ENCODE data around the gene NOL9.

The NOL9 gene

DNA sequence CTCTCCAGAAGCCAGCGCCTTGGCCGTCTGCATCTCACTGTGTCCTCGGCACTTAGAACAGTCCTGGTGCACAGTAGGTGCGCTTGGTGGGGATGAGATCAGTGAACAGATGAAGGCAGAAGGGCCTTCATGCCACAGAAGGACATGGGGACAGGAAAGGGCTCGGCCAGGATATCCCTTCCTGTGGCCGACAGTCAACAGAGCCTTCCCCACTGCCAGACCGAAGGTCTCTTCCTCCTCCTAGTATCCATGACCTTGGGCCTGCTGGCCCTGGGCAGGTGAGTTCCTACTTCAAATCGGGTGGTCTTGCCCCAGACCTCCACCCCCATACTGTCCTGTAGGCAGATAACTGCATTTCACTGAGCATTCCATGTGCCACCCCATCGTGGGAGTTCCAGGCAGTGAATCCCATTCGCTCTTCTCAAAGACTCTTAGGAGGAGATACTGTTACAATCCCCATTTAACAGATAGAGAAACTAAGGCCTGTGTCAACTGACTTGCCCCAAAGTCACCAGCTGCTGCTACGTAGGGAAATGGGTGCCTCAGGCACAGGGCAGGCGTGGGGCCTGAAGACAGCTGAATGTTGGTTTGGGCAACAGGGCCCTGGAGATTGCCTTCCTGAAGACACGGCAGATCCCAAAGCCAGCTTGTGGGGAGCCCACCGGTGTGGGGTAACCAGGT lies 66.4 kb downstream of the NOL9 start:
- DNase-seq: no peak

DNA sequence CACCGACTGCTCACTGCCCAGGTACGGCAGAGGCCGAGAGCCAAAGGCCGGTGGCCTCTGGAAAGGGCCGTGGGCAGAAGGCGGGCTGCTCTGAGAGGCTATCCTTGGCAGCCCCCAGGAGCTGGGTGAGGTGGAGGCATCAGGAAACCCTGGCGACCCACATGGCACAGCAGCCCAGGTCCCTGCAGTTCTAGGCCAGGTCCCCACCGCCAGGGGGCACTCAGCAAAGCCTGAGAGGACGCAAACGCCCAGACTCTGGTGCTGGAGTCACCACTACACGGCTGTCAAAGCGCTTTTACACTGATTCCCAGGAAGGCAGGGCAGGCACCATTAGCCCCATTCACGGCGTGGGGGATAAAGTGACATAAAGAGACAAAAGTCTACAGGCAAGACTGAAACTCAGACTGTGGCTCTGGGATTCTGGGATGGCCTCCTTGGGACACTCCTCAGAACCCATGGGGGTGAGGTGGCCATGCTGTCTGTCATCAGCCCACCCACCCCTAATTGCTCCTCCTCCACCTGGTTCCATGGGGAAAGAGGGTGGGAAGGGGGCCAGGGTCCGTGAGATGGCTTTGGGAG lies 67.8 kb downstream of the NOL9 start:
- peak; percentile 84 to 96 (median 94) for DNase-seq

GRCh38 chr1:6485168-6486101 lies 68.9 kb downstream of the NOL9 start:
- no peak for DNase-seq

DNA sequence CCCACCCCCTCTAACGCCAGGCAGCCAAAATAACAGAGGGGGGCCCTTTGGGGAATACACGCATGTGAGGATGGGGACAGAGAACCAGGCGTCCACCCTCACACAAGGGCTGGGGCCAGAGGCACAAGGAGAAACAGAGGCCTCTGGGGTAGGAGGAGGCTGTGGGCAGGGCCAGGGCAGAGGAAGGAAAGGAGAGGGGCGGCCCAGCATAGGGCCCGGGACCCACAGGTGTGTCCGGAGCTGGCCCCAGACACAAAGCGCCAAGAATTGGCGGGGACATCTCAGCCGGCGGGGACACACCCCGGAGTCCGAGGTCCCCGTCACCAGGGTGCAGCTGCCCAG lies 69.5 kb downstream of the NOL9 start:
- DNase-seq: no peak

DNA sequence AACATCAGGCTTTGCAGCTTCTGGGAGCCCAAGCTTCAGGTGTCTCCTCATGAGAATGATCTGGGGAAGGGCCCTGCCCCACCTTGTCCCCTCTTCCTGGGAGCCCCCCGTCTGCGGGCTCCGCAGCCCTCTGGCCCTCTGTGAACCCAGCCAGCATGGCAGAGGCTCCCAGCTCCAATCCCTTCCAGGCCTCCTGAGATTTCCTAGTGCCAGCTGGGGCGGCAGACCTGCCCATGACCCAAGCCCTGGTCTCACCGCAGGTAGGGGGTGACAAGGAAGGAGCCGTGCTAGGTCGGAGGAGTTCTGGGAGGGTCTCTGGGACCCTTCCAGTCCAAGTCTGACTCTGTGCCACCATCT lies 70.6 kb downstream of the NOL9 start:
- no peak for DNase-seq

GRCh38 chr1:6483017-6483760 lies 71.1 kb downstream of the NOL9 start:
- DNase-seq: no peak

GRCh38 chr1:6481820-6482219 lies 72.5 kb downstream of the NOL9 start:
- no peak for DNase-seq

GRCh38 chr1:6477039-6477820 lies 77.1 kb downstream of the NOL9 start:
- no peak for DNase-seq

GRCh38 chr1:6476483-6476882 lies 77.8 kb downstream of the NOL9 start:
- DNase-seq: no peak

- DNase-seq: peak; percentile 56 to 80 (median 72)
These were observed 78.8 kb downstream of the NOL9 start for GRCh38 chr1:6475381-6476133.

DNA sequence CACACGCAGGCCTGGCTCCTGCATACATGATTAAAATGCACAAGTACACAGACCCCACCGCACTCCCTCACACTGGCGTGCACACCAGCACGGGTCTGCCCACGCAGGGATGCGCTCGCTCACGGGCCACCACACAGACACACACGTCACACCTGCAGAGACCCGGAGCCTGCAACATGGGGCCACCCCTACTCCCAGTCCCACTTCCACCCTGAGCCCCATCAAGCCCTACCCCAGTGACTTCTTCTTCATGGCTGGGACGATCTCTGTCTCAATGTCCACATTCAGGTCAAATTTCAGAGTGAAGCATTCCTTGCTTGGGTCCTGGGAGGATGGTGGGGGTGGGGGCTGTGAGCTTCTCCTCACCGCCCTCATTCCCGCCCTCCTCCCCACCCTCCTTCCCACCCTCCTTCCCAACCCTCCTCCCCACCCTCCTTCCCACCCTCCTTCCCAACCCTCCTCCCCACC lies 79.5 kb downstream of the NOL9 start:
- no peak for DNase-seq

DNA sequence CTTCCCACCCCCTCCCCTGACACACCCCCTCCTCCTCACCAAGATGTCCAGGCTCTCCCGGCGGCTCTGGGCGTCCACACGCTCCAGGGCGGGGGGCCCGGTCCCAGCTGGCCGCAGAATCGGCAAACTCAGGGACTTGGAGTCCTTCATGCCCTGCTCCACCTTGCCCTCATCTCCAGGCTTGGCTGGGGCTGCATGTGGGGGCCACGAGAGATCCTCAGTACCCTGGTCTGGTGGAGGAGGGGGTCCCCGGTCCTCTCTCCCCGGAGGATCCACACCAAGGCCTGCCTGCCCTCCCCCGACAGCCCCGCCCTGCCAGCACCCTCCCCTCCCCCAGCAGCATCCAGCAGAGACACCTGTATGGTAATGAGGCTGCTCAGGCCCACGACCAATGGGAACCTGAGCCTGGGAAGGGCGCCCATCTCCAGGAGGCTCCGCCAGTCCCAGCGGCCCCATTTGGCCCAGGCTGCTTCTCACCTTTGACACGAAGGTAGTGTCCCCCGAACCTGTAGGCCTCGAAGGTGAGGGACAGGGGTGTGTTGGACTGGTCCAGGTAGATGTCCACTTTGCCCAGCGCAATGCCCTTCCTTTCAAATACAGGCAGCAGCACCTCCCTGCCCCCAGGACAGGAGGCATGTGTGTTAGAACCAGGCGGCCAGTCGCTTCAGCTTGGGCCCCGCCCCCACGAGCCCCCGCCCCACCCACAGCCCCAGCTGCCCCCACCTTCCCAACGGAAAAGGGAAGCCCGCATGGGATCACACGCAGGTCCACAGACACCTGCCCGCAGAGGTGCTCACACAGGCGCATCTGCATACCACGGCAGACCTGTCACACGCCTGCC lies 80.1 kb downstream of the NOL9 start:
- no peak for DNase-seq

GRCh38 chr1:6473156-6473555 lies 81.2 kb downstream of the NOL9 start:
- no peak for DNase-seq

DNA sequence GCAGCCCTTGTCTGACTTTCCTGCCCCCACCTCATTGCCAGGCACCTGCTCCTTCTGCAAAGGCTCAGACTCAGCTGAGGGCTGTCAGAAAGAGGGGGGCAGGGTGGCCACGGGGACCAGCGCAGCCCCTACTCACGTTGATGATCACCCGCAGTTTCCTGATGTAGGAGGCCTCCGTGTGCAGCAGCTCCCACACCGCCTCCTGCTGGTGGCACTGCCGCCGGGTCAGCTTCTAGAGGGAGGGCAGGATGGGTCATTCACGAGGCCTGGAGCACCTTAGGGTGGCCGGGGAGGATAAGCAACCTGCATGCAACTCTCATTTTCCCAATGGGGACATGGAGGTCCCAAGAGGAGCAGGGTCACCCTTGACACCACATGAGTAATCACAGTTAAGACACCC lies 81.9 kb downstream of the NOL9 start:
- DNase-seq: no peak

- no peak for DNase-seq
These were observed 82.3 kb downstream of the NOL9 start for GRCh38 chr1:6471970-6472368.
